GM21619 (cell line): Measurements from ENCODE around the gene BTAF1.

Experiments used
- ATAC-seq: cut with Tn5 transposase; IDR thresholded peaks from one replicate; pipeline ENCODE4 v1.9.1; 2021; ENCODE audit not compliant: unreplicated experiment

BTAF1 gene

GRCh38 chr10:91908337-91909116, 15.0 kb upstream of the BTAF1 start:
- ATAC-seq, result peak; percentile 91

- no peak for ATAC-seq
Measured at GRCh38 chr10:91909117-91909677, 14.4 kb upstream of the BTAF1 start, which contains the start of gene FGFBP3. Gene FGFBP3 (minus strand): TSS chr10:91909486. CDS start chr10:91908969, 517 bp downstream.

GRCh38 chr10:91910467-91910866, 13.1 kb upstream of the BTAF1 start:
- ATAC-seq, result no peak

DNA sequence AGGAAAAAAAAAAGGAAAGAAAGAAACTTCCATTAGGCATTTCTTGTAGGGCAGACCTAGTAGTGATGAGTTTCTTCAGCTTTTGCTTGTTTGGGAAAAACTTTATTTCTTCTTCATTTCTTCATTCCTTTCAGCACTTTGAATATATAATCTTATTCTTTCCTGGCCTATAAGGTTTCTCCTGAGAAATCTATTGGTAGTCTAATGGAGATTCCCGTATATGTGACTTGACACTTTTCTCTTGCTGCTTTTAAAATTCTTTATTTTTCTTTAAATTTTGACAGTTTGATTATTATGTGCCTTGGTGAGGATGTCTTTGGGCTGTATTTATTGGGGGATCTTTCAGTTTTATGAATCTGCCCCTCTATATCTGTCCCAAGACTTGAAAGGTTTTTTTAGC, 3.9 kb upstream of the BTAF1 start:
- ATAC-seq, result no peak

GRCh38 chr10:91924212-91925021, 847 bp downstream of the BTAF1 start:
- peak; percentile 15 for ATAC-seq

DNA sequence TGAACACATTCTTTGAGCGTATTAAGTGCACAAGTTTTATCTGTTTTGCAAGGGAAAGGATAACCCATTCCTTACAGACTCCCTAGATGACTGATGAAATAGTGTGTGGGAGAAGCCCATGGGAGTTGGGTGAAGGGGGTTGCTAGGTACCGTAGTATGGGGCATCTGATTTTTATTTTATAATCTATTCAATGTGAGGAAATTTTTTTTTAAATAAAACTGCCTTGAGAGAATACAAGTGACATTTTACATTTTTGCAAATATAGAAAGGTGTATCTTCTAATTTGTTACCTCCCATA, 1.4 kb downstream of the BTAF1 start:
- ATAC-seq, result no peak

GRCh38 chr10:91930939-91931338, 7.4 kb downstream of the BTAF1 start:
- ATAC-seq, result no peak

DNA sequence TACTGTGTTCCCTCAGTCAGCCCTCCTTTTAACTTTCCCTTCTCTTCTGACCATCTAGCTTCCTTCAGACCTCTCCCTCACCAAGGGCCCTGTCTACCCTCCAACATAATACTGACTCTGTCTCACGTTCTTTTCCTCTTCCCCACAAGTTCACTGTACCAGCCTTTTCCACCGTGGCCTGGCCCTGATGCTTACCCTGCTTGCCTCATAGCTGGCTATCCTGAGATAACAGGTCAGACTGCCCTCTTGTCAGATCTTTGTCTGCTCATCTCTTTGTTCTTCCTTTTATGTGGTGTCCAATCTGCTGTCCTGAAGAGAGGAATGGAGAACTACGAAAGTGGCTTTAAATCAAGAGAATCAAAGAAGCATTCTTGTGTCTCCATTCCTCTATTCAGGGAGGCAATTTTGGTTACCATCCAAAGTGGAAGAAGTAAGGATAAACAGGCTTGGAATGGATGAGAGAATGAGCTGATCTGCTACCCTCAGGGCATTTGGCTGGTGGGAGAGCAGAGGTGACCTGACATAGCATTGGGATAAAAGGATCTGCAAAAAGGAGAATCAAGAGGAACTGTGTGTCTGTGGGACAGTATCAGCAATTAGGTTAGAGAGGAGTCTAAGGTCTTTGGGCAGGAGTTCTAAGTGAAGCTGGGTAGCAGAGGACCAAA, 8.1 kb downstream of the BTAF1 start:
- no peak for ATAC-seq

GRCh38 chr10:91932737-91933136, 9.2 kb downstream of the BTAF1 start:
- ATAC-seq, result no peak

GRCh38 chr10:91935886-91936285, 12.3 kb downstream of the BTAF1 start:
- ATAC-seq, result no peak

- ATAC-seq, result no peak
Measured at GRCh38 chr10:91939653-91940052, 16.1 kb downstream of the BTAF1 start.

GRCh38 chr10:91941426-91941825, 17.9 kb downstream of the BTAF1 start:
- no peak for ATAC-seq

DNA sequence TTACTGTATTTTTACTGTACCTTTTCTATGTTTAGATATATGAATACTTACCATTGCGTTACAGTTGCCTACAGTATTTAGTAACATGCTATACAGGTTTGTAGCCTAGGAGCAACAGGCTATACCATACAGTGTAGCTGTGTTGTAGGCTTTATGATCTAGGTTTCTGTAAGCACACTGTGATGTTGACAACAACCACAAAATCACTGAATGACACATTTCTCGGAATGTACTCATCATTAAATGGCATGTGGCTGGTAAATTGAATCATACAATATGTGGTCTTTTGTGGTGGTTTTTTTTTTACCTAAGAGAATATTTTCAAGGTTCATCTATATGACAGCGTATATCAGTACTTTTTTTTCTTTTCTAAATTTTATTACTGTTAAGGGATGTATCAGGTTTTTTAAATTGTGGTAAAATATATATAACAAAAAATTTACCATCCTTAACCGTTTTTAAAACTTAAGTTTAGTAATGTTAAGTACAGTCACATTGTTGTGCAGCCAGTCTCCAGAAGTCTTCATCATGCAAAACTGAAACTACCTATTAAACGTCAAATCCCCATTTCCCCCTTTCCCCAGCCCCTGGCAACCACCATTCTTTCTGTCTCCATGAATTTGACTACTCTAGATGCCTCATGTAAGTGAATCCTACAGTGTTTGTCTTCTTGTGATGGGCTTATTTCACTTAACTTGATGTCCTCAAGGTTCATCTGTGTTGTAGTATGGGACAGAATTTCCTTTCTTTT, 21.5 kb downstream of the BTAF1 start:
- ATAC-seq, result peak; percentile 71

GRCh38 chr10:91953600-91954160, 30.1 kb downstream of the BTAF1 start:
- no peak for ATAC-seq

DNA sequence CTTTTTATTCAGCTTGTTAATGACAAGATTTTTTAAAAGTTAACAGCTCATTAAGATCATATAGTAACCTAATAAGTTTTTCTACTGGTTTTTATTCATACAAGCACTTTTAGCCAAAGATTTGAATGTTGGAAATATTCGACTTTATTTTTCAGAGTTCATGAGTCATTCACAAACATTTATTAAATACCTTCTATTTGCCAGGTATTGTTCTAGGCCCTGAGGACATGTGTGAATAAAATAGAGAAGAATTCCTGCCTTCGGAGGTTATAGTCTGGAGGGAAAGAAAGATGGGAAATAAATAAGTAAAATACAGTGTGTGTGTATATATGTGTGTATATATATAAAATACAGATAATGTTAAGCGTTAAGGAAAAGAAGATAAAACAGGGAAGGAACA, 31.5 kb downstream of the BTAF1 start:
- no peak for ATAC-seq

- no peak for ATAC-seq
Measured at GRCh38 chr10:91957091-91957490, 33.5 kb downstream of the BTAF1 start.

- no peak for ATAC-seq
Measured at GRCh38 chr10:91969297-91969696, 45.7 kb downstream of the BTAF1 start.

DNA sequence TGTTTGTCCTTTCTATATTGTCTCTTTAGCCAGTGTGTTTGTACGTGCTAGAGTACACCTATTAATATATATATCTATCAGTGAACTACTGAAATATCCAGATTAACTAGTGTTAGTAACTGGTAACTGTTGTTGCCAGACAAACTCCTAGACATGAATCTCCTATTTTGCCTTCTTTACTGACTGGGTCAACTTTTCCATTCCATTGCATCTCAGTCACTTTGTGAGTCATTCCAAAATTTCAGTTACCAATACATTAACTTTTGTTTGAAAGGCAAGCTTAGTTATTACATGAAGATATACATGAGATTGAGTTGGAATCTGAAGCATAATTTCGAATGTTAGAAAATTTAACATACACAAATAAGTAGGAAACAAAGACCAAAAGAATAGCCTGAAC, 51.4 kb downstream of the BTAF1 start:
- no peak for ATAC-seq

GRCh38 chr10:91975438-91975837, 51.9 kb downstream of the BTAF1 start:
- no peak for ATAC-seq

DNA sequence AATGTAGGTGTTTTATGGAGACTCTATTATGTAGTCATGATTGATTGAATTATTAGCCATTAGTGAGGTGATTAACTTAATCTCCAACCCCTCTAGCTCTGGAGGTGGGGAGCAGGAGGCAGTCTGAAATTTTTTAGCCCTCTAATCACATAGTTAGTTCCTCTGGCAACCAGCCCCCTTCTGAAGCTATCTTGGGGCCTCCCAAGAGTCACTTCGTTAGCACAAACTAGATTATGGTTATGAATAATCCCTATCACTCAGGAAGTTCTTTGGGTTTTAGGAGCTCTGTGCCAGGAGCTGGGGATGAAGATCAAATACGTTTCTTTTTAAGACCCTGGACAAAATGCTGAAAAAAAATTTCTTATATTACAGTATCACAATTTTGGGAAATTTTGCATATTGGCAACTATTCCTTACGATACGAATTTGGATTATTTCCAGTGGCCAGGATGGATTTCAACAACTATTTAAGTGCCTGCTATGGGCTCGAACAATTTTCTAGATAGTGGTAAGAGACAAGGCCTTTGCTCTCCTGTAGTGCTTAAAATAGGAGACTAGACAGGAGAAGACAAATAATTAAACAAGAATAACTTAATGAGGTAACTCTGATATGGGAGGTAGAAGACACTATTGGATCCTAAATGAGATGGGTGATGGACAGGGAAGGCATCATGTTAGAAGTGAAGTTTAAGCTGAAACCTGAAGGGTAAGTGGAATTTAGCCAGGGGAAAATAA, 52.9 kb downstream of the BTAF1 start:
- ATAC-seq, result no peak
